COLO829 (cell line): ENCODE measurements around the gene PRRX2.
"Not testable (repeated sequence)": the region's sequence is repeated elsewhere in the genome, so short reads cannot be mapped to it uniquely, and the experiment has no call there.

Source experiments
- DNase-seq: peaks from one replicate; pipeline ENCODE4 v3.0.0; 2012; ENCODE audit warnings: low spot score

Gene PRRX2

DNA sequence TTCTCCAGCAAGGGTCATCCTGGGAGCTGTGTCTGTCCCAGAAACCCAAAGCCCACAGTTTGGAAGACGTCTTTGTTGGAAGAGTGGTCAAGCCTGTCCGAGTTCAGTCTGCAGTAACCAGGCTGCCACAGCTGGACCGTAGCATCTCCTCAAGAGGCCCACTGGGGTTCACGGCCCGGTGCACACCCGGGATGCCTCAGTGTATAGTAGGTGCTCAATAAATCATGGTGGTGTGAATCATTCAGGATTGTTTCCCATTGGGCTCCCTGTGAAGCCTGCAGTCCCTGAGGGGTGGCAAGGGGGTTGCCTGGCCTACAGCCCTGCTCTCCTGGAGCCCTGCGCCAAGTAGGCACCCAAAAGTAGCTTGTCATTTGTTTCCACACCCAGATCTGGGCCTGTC is 10.3 kb upstream of the PRRX2 start:
- no peak for DNase-seq

GRCh38 chr9:129655696-129656095 is 9.8 kb upstream of the PRRX2 start:
- no peak for DNase-seq

- no peak for DNase-seq
These were observed 8.6 kb upstream of the PRRX2 start for GRCh38 chr9:129656795-129657390.

- no peak for DNase-seq
These were observed 4.4 kb upstream of the PRRX2 start for GRCh38 chr9:129661029-129661428.

DNA sequence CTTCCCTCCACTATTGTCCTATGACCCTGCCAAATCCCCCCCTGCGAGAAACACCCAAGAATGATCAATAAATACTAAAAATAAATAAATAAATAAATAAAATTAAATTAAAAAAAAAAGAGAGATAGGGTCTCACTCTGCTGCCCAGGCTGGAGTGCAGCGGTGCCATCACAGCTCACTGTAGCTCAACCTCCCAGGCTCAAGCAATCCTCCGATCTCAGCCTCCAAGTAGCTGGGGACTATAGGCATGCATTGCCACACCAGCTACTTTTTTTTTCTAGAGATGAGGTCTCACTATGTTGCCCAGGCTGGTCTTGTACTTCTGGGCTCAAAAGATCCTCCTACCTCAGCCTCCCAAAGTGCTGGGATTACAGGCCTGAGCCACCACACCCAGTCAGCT is 3.2 kb upstream of the PRRX2 start:
- DNase-seq = not testable (repeated sequence)

- no peak for DNase-seq
These were observed 580 bp upstream of the PRRX2 start for GRCh38 chr9:129664746-129665388.

GRCh38 chr9:129665814-129666520 is 520 bp downstream of the PRRX2 start:
- no peak for DNase-seq

GRCh38 chr9:129666575-129666974 is 1.1 kb downstream of the PRRX2 start:
- DNase-seq = no peak

DNA sequence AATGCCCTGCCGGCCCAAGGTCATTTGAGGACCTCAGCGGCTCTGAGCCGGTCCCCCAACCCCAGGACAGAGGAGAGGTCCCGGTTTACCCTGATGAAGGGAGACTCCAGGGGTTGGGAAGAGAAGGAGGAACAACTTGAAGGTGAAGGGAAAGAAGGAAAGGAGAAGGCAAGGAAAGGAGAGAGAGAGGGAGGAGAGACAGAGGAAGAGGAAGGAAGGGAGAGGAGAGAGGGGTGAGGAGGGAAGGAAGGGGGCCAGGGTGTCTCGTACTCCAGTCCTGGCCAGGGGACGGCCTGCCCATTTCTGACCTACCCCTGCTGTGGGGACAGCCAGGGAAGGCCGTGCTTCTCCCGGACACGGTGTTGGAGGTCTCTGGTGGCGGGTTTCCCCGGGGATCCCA is 1.9 kb downstream of the PRRX2 start:
- DNase-seq = no peak

GRCh38 chr9:129667850-129668249 is 2.4 kb downstream of the PRRX2 start:
- DNase-seq = no peak

DNA sequence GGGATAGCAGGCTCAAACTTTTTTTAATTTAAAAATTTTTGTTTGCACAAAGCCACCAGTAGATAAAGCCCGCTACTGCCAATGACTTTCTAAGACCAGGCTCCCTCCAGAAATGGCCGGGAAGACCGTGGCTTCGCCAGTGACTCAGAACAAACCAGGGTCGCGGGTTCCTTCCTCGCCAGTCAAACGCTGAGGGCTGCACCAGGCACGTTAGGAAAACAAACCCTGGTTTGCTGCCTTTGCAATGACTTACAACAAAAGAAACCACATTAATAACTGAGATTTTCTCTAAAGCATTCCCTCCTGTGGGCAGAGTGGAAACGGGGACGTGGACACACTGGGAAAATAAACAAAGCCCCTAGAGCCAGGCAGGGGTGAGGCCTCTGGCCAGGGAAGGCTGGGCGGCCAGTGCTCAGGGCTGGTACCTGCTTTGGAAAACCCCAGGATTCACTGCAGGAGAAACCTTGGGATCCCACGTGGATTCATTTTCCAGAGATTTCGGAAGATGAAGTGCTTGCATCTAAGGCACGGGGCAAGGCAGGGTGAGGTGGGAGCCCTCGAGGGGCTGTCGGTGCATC is 3.8 kb downstream of the PRRX2 start:
- DNase-seq = no peak

GRCh38 chr9:129669946-129670345 is 4.5 kb downstream of the PRRX2 start:
- no peak for DNase-seq

DNA sequence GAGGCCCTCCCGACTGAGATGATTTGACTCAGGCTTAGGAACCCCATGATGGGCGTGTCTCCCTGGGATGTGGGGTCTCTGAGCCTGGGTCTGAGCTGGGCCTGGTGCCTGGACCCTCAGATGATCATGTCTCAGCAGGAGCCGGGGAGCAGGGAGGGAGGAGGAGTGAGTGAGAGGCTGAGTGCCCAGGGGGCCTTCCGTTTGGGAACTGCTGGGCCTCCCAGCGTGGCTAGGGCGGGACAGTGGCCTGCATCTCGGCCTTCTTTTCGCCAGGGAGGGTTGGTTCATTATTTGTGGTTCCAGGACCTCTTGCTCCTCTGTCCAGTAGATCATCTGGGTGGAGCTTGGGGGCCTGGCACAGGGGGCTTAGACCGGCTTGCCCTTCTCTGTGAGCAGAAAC is 5.6 kb downstream of the PRRX2 start:
- DNase-seq = no peak

- DNase-seq = no peak
These were observed 6.1 kb downstream of the PRRX2 start for GRCh38 chr9:129671519-129671918.

- no peak for DNase-seq
These were observed 7.3 kb downstream of the PRRX2 start for GRCh38 chr9:129672702-129673101.

GRCh38 chr9:129673602-129674001 is 8.2 kb downstream of the PRRX2 start:
- no peak for DNase-seq

- no peak for DNase-seq
These were observed 8.8 kb downstream of the PRRX2 start for GRCh38 chr9:129674229-129674628.

GRCh38 chr9:129675620-129676019 is 10.2 kb downstream of the PRRX2 start:
- no peak for DNase-seq

GRCh38 chr9:129676287-129676686 is 10.8 kb downstream of the PRRX2 start:
- DNase-seq = no peak

DNA sequence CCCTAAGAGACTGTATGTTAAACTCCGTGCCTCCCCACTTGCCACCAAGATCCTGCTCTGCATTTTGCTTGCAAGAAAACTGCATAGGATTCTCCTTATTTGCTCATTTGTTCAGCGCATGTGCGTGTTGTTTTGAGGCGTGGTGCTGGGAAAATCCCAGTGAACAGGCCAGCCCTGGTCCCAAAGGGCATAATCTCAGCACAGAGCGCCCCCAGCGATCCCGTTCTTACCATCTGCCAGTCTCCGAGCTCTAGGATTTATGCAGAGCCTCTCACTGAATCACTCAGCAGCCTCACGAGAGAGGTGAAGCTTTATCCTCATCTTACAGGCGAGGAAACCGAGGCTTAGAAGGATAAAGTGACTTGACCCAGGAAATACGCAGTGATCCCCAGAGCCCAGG is 11.5 kb downstream of the PRRX2 start:
- no peak for DNase-seq

GRCh38 chr9:129677456-129677855 is 12.0 kb downstream of the PRRX2 start:
- DNase-seq = no peak

DNA sequence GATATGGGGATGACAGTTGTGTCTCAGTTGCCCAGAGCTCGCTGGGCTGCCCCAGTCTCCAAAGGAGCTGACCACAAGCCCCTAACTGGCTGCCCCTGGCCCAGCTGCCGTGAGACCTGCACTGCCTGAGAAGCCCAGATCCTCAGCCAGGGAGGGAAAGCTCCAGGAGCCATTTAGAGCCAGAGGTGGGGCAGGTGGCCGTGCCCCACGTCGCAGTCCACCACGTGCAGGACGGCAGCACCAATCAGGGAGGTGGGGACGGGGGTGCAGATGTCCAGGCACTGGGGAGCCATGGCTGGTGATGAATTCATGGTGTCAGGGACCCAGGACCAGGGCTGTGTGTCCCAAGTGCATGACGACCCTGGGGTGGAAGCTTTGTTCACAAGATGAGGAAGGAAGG is 13.4 kb downstream of the PRRX2 start:
- no peak for DNase-seq

- no peak for DNase-seq
These were observed 14.1 kb downstream of the PRRX2 start for GRCh38 chr9:129679537-129679936.
